Measurements from ENCODE around the gene LRRTM4. TPM values are rescaled to one million over a fixed set of nuclear protein-coding genes. Genes with fewer than 3 reads are reported as not detected.

The LRRTM4 gene
- total and polyA plus RNA-seq, 2 donors from 2014 or later = 0.19 TPM; not detected in 1

- Histone ChIP-seq H3K27ac (ENCODE audit: low read depth in 2 of 2, low read length in 2 of 2) (no peak overlapping the region), H3K4me3 (ENCODE audit: low read length in 3 of 3) (no peak overlapping the region), H3K9ac (ENCODE audit: low read length in 3 of 3) (no peak overlapping the region), H3K27me3 (ENCODE audit: control insufficient read depth, insufficient read depth, low read length) (peaks cover 3% of the 10 kb centered on the region), H3K4me1 (ENCODE audit: control insufficient read depth in 2 of 3, insufficient read depth in 2 of 3, low read depth in 1 of 3, low read length in 3 of 3) (no peaks in the 10 kb centered on the region), H3K9me3 (ENCODE audit: control insufficient read depth in 2 of 3, insufficient read depth in 1 of 3, low read length in 3 of 3) (no peaks in the 10 kb centered on the region), H3K36me3 (ENCODE audit: control insufficient read depth in 2 of 3, insufficient read depth in 3 of 3, low read length in 3 of 3) (no peaks in the 10 kb centered on the region)
- FAIRE-seq (no peak), DNase-seq (no peak)
- TF ChIP-seq, protein P1, sequence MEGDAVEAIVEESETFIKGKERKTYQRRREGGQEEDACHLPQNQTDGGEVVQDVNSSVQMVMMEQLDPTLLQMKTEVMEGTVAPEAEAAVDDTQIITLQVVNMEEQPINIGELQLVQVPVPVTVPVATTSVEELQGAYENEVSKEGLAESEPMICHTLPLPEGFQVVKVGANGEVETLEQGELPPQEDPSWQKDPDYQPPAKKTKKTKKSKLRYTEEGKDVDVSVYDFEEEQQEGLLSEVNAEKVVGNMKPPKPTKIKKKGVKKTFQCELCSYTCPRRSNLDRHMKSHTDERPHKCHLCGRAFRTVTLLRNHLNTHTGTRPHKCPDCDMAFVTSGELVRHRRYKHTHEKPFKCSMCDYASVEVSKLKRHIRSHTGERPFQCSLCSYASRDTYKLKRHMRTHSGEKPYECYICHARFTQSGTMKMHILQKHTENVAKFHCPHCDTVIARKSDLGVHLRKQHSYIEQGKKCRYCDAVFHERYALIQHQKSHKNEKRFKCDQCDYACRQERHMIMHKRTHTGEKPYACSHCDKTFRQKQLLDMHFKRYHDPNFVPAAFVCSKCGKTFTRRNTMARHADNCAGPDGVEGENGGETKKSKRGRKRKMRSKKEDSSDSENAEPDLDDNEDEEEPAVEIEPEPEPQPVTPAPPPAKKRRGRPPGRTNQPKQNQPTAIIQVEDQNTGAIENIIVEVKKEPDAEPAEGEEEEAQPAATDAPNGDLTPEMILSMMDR (IDR thresholded peaks at IDR 0.05; ENCODE audit: borderline replicate concordance, extremely low read depth, insufficient read depth) = no peak
- intact Hi-C loops (cut with DNase I) = no loop called here
These were observed 436.1 kb downstream of the LRRTM4 start for GRCh38 chr2:77086051-77086450.

- Histone ChIP-seq H3K36me3 (ENCODE audit: control insufficient read depth in 2 of 3, insufficient read depth in 3 of 3, low read length in 3 of 3) (no peaks in the 10 kb centered on the region), H3K9me3 (ENCODE audit: control insufficient read depth in 2 of 3, insufficient read depth in 1 of 3, low read length in 3 of 3) (no peaks in the 10 kb centered on the region), H3K27ac (ENCODE audit: low read depth in 2 of 2, low read length in 2 of 2) (no peak overlapping the region), H3K4me1 (ENCODE audit: control insufficient read depth in 2 of 3, insufficient read depth in 2 of 3, low read depth in 1 of 3, low read length in 3 of 3) (no peaks in the 10 kb centered on the region), H3K9ac (ENCODE audit: low read length in 3 of 3) (no peak overlapping the region), H3K27me3 (ENCODE audit: control insufficient read depth, insufficient read depth, low read length) (peaks cover 3% of the 10 kb centered on the region), H3K4me3 (ENCODE audit: low read length in 3 of 3) (no peak overlapping the region)
- DNase-seq (no peak), FAIRE-seq (no peak)
- intact Hi-C loops (cut with DNase I) = no loop called here
- TF ChIP-seq, protein P1 (IDR thresholded peaks at IDR 0.05; ENCODE audit: borderline replicate concordance, extremely low read depth, insufficient read depth) = no peak
These were observed 436.6 kb downstream of the LRRTM4 start for GRCh38 chr2:77085561-77085960.

DNA sequence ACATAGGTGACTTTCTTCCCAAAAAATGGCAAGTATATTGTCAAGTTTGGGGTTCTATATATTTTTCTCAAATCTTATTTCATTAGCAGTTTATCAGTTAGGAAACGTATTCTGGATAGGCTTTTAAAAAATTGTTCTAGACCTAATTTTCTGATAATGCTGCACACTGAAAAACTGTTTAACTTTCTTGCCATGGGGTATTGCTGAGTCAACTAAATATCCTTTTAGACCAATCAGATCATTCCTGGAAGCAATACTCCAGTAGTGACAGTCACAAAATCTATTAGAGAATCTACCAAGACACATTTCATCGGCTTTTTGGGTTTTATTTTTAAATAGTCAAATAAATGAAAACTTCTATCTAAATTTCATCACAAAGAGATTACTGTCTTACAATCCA, 440.6 kb downstream of the LRRTM4 start:
- Histone ChIP-seq H3K27me3 (ENCODE audit: control insufficient read depth, insufficient read depth, low read length) (no peaks in the 10 kb centered on the region), H3K9me3 (ENCODE audit: control insufficient read depth in 2 of 3, insufficient read depth in 1 of 3, low read length in 3 of 3) (no peaks in the 10 kb centered on the region), H3K4me3 (ENCODE audit: low read length in 3 of 3) (no peak overlapping the region), H3K4me1 (ENCODE audit: control insufficient read depth in 2 of 3, insufficient read depth in 2 of 3, low read depth in 1 of 3, low read length in 3 of 3) (no peaks in the 10 kb centered on the region), H3K9ac (ENCODE audit: low read length in 3 of 3) (no peak overlapping the region), H3K36me3 (ENCODE audit: control insufficient read depth in 2 of 3, insufficient read depth in 3 of 3, low read length in 3 of 3) (no peaks in the 10 kb centered on the region), H3K27ac (ENCODE audit: low read depth in 2 of 2, low read length in 2 of 2) (no peak overlapping the region)
- intact Hi-C loops (cut with DNase I) = no loop called here
- TF ChIP-seq, protein P1 (IDR thresholded peaks at IDR 0.05; ENCODE audit: borderline replicate concordance, extremely low read depth, insufficient read depth) = no peak
- FAIRE-seq (no peak), DNase-seq (no peak)

DNA sequence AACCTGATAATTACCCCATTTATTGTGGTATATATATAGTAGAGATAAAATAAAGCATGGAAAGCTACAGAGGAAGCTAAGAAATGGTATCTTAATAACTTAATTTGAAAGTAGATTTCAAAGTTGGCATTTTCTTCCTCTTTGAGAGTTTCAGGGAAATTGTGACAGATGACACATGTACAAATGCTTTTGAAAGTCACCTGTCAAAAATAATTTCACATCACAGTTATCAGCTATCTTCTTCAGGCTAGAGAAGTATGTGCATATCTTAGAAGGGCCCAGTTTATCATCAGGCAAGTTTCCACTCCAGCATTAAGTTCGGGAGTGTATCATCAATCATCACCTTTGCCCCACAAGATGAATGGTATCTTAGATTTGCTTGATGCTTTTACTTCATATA, 457.9 kb downstream of the LRRTM4 start:
- H3K4me1 ChIP-seq (ENCODE audit: control insufficient read depth in 2 of 3, insufficient read depth in 2 of 3, low read depth in 1 of 3, low read length in 3 of 3) = no peaks in the 10 kb centered on the region
- H3K4me3 ChIP-seq (ENCODE audit: low read length in 3 of 3) = no peak overlapping the region
- H3K9me3 ChIP-seq (ENCODE audit: control insufficient read depth in 2 of 3, insufficient read depth in 1 of 3, low read length in 3 of 3) = no peaks in the 10 kb centered on the region
- TF ChIP-seq, protein P1 (IDR thresholded peaks at IDR 0.05; ENCODE audit: borderline replicate concordance, extremely low read depth, insufficient read depth) = no peak
- DNase-seq (no peak), FAIRE-seq (no peak)
- H3K27me3 ChIP-seq (ENCODE audit: control insufficient read depth, insufficient read depth, low read length) = no peaks in the 10 kb centered on the region
- H3K27ac ChIP-seq (ENCODE audit: low read depth in 2 of 2, low read length in 2 of 2) = no peak overlapping the region
- no peak overlapping the region for H3K9ac ChIP-seq (ENCODE audit: low read length in 3 of 3)
- H3K36me3 ChIP-seq (ENCODE audit: control insufficient read depth in 2 of 3, insufficient read depth in 3 of 3, low read length in 3 of 3) = no peaks in the 10 kb centered on the region
- intact Hi-C loops (cut with DNase I) = no loop called here
